ENCODE results near the gene UNC13D. TPM values are rescaled to one million over a fixed set of nuclear protein-coding genes. Genes with fewer than 3 reads are reported as not detected.
"Not testable (repeated sequence)": the region's sequence is repeated elsewhere in the genome, so short reads cannot be mapped to it uniquely, and the experiment has no call there.

The UNC13D gene
- total and polyA plus RNA-seq, 4 experiments from 2014 or later = 39.6 to 171 (median 120) TPM

DNA sequence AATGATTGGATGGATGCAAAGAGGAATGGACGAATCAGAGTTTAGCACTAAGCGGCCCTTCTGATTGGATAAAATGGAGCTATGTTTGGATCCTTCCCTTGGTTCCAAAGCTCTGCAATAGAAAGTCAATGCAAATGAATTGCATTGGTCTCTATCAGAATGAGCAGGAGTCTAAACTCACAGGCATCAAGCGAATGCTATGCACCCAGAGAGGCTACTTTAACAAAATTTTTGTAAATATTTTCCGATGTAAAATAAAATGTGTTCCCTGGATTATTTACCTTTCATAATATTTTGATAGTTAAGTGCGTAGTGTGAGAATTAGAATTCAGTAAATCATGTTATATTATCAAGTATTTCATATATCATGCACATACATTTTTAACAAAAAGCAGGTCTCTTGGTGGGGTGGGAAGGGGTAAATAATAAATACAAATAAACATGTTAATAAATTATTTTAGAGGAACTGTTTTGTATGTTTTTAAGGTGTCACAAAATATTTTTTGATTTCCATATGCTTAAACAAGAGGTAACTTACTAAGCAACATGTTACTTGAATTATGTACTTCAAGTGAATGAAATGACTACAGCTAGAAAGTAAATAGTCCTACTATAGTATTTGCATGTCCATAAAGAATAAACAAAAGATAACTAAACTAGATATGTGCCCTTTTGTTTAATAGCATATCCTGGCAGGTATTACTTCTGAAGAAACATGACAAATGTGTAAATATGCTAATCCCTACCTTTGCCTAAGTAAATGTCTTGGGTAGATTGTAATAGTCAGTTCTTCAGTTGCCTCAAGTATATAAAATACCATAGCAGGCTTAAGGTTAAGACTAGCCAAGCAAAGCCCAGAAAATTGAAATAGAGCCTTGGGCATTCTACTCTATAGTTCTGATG is 64.0 kb downstream of the UNC13D start:
- CTCF ChIA-PET (ENCODE audit: partially characterized antibody) = interaction anchor here (0.7 to 1.7 kb wide), 8 partner anchors 15 to 116 kb away, joined by 3 to 9 read pairs (median 4); partner anchors contain the start of genes GALK1, TRIM65 and WBP2
- Histone ChIP-seq H3K9me3 (ENCODE audit: control insufficient read depth in 1 of 2, low read length in 2 of 2) (no peaks in the 10 kb centered on the region), H3K4me3 (ENCODE audit: low read length in 2 of 2) (no peak overlapping the region), H3K27ac (ENCODE audit: low read depth, low read length) (peak overlapping the region; percentile 98), H3K27me3 (ENCODE audit: insufficient read depth, low read length) (no peaks in the 10 kb centered on the region), H3K4me1 (ENCODE audit: insufficient read depth, low read length) (peaks cover 48% of the 10 kb centered on the region), H3K36me3 (ENCODE audit: insufficient read depth, low read length) (peaks cover 31% of the 10 kb centered on the region)
- Mint-ChIP-seq H3K4me3 (peak overlapping the region; percentile 94 to 99 (median 98)), H3K4me1 (peaks cover 32 to 70% (median 49%) of the 10 kb centered on the region in 4 donors), H3K36me3 (peaks cover 28 to 43% of the 10 kb centered on the region in 2 donors), H3K27me3 (peaks cover 1 to 2% of the 10 kb centered on the region in 2 donors), H3K27ac (peak overlapping the region; percentile 90 to 100 (median 99)), H3K9me3 (peaks cover 0 to 6% (median 1%) of the 10 kb centered on the region in 8 donors)
- DNase-seq = no peak
- POLR2A ChIA-PET (ENCODE audit: partially characterized antibody) = interaction anchor here (0.5 to 16.6 kb wide), 30 partner anchors 9 to 780 kb away, joined by 3 to 556 read pairs (median 4); partner anchors contain the start of genes ACOX1, GALK1, MIF4GD and MRPL38
- intact Hi-C loops (cut with micrococcal nuclease) = loop anchor here (1.0 to 2.0 kb wide), 4 partner anchors 15 to 117 kb away; partner anchors contain the start of genes GALK1, TRIM65 and WBP2

DNA sequence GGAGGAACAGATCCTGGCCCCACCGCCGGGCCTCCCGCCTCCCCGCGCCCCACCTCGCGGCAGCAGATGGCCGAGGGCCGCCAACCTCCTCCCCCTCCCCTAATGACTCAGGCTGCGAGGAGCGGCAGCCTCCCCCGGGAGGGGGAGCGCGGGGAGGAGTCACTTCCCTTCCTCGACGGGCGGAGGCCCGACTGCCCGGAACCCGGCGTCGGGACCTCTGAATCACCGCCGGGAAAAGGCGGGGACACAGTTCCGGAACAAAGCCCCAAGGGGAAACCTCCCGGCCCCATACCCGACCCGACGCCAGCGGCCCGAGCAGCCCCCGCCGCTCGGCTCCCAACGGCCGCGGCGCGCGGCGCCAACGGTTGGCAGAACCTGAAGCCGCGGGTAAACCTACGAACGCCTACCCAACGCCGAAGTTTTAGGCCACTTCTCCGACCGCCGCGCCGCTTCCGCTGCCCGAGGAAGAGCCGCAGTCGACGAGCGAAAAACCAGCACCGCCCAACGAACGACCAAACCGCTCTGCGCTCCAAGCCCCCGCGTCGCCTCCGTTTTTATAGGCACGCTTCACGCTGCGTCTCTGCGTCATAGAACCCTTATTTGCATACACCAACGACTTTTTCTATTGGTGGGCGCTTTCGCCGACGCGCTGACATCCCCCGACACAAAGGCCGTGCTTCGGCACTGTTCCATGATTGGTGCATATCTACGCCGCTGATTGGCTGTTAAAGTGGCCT is 64.8 kb downstream of the UNC13D start:
- Mint-ChIP-seq H3K27me3 (peaks cover 1 to 2% of the 10 kb centered on the region in 2 donors), H3K9me3 (peaks cover 0 to 6% (median 1%) of the 10 kb centered on the region in 8 donors), H3K4me3 (peak overlapping the region; percentile 94 to 99 (median 98)), H3K36me3 (peaks cover 28 to 44% of the 10 kb centered on the region in 2 donors), H3K4me1 (peaks cover 32 to 70% (median 47%) of the 10 kb centered on the region in 4 donors), H3K27ac (peak overlapping the region; percentile 96 to 100 (median 99))
- peak overlapping the region; percentile 98 for H3K27ac ChIP-seq (ENCODE audit: low read depth, low read length)
- peaks cover 45% of the 10 kb centered on the region for H3K4me1 ChIP-seq (ENCODE audit: insufficient read depth, low read length)
- ChIA-PET CTCF (ENCODE audit: partially characterized antibody) (interaction anchor here (0.7 to 7.4 kb wide), 11 partner anchors 14 to 117 kb away, joined by 3 to 56 read pairs (median 5); partner anchors contain the start of genes GALK1, TRIM65 and WBP2), POLR2A (ENCODE audit: partially characterized antibody) (interaction anchor here (0.6 to 16.6 kb wide), 30 partner anchors 7 to 781 kb away, joined by 3 to 556 read pairs (median 5); partner anchors contain the start of genes ACOX1, GALK1, MIF4GD and MRPL38)
- H3K4me3 ChIP-seq (ENCODE audit: low read length in 2 of 2) = peak overlapping the region; percentile 18 to 84
- intact Hi-C loops (cut with micrococcal nuclease) = loop anchor here (1.0 to 2.0 kb wide), 4 partner anchors 14 to 117 kb away; partner anchors contain the start of genes GALK1, TRIM65 and WBP2
- H3K27me3 ChIP-seq (ENCODE audit: insufficient read depth, low read length) = no peaks in the 10 kb centered on the region
- H3K9me3 ChIP-seq (ENCODE audit: control insufficient read depth in 1 of 2, low read length in 2 of 2) = no peaks in the 10 kb centered on the region
- DNase-seq = peak; percentile 94 to 98 (median 98)
- peaks cover 31% of the 10 kb centered on the region for H3K36me3 ChIP-seq (ENCODE audit: insufficient read depth, low read length)

DNA sequence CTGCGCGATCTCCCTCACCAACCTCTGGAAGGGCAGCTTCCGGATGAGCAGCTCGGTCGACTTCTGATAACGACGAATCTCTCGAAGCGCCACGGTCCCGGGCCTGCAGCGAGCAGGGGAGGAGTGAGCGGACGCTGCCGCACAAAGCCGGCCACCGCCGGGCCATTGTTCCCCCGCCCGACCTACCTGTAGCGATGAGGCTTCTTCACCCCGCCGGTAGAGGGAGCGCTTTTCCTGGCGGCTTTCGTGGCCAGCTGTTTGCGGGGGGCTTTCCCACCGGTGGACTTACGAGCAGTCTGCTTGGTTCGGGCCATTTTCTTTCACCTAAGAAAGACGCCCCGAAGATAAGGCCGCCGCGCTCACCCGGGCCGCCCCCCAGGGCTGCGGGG is 65.3 kb downstream of the UNC13D start:
- peak; percentile 67 to 81 (median 70) for DNase-seq
- H3K36me3 ChIP-seq (ENCODE audit: insufficient read depth, low read length) = peaks cover 31% of the 10 kb centered on the region
- H3K4me3 ChIP-seq (ENCODE audit: low read length in 2 of 2) = peak overlapping the region; percentile 84 to 92
- H3K9me3 ChIP-seq (ENCODE audit: control insufficient read depth in 1 of 2, low read length in 2 of 2) = no peaks in the 10 kb centered on the region
- Mint-ChIP-seq H3K27ac (peak overlapping the region; percentile 85 to 100 (median 93)), H3K4me1 (peaks cover 32 to 65% (median 45%) of the 10 kb centered on the region in 4 donors), H3K4me3 (peak overlapping the region; percentile 92 to 99 (median 97)), H3K9me3 (peaks cover 0 to 8% (median 1%) of the 10 kb centered on the region in 8 donors), H3K27me3 (peaks cover 1 to 2% of the 10 kb centered on the region in 2 donors), H3K36me3 (peaks cover 28 to 46% of the 10 kb centered on the region in 2 donors)
- H3K27ac ChIP-seq (ENCODE audit: low read depth, low read length) = peak overlapping the region; percentile 98
- no peaks in the 10 kb centered on the region for H3K27me3 ChIP-seq (ENCODE audit: insufficient read depth, low read length)
- intact Hi-C loops (cut with micrococcal nuclease) = loop anchor here (1.0 to 2.0 kb wide), 4 partner anchors 14 to 118 kb away; partner anchors contain the start of genes GALK1, TRIM65 and WBP2
- ChIA-PET CTCF (ENCODE audit: partially characterized antibody) (interaction anchor here (2.0 to 7.4 kb wide), 3 partner anchors 15 to 77 kb away, joined by 7 to 56 read pairs (median 28); partner anchors contain the start of genes GALK1 and WBP2), POLR2A (ENCODE audit: partially characterized antibody) (interaction anchor here (1.0 to 16.6 kb wide), 15 partner anchors 8 to 508 kb away, joined by 3 to 556 read pairs (median 14); partner anchors contain the start of genes GALK1, MIF4GD, MRPL38 and RECQL5)
- H3K4me1 ChIP-seq (ENCODE audit: insufficient read depth, low read length) = peaks cover 40% of the 10 kb centered on the region

DNA sequence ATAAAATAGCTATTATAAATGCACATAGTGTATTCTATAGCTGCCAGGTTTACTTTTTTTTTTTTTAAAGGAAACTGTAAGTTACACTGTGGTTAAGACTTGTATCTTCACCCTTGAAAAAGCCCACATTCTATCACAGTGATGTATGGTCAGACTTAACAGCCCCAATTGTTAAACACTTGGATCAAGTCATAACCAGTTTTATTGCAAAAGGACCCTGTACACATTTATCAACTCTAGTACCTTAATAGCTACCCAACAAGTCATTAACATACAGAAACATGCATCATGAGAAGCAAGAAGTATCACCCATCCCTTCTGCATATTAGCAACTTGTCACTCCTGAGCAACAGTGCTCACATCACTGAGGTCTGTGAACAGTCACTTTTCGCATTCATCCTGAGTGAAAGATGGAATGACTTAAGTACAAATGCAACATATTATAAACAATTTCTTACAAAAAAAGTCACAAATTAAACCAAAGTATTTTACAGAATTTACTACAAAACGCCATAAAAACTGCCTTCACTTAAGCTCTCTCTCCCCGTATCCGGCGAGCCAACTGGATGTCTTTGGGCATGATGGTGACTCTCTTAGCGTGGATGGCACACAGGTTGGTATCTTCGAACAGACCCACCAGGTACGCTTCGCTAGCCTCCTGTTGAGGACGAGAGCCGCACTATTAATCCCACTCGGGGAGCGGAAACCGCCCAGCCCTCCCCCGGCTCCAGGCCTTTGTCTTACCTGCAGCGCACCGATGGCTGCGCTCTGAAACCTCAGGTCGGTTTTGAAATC is 65.9 kb downstream of the UNC13D start:
- not testable (repeated sequence) for H3K27me3 Mint-ChIP-seq; H3K27me3 ChIP-seq (ENCODE audit: insufficient read depth, low read length); H3K9me3 ChIP-seq (ENCODE audit: control insufficient read depth in 1 of 2, low read length in 2 of 2)
- Histone ChIP-seq H3K36me3 (ENCODE audit: insufficient read depth, low read length) (peaks cover 31% of the 10 kb centered on the region), H3K4me1 (ENCODE audit: insufficient read depth, low read length) (peaks cover 34% of the 10 kb centered on the region), H3K4me3 (ENCODE audit: low read length in 2 of 2) (peak overlapping the region; percentile 84 to 92), H3K27ac (ENCODE audit: low read depth, low read length) (peak overlapping the region; percentile 98)
- Mint-ChIP-seq H3K4me1 (peaks cover 26 to 60% (median 42%) of the 10 kb centered on the region in 4 donors), H3K36me3 (peaks cover 28 to 46% of the 10 kb centered on the region in 2 donors), H3K4me3 (peak overlapping the region; percentile 92 to 99 (median 97)), H3K9me3 (peaks cover 0 to 13% (median 1%) of the 10 kb centered on the region in 8 donors), H3K27ac (peak overlapping the region; percentile 85 to 96 (median 93))
- intact Hi-C loops (cut with micrococcal nuclease) = loop anchor here (2.0 kb wide), 1 partner anchor 119 kb away; the partner anchor contains the start of gene TRIM65
- DNase-seq = peak in 2 of 5 donors; percentile 6 to 20
- ChIA-PET CTCF (ENCODE audit: partially characterized antibody) (interaction anchor here (1.0 to 7.4 kb wide), 4 partner anchors 15 to 77 kb away, joined by 3 to 56 read pairs (median 18); partner anchors contain the start of genes GALK1 and WBP2), POLR2A (ENCODE audit: partially characterized antibody) (interaction anchor here (0.8 to 16.6 kb wide), 19 partner anchors 8 to 488 kb away, joined by 3 to 556 read pairs (median 7); partner anchors contain the start of genes GALK1, MRPL38, RECQL5 and TRIM47)

DNA sequence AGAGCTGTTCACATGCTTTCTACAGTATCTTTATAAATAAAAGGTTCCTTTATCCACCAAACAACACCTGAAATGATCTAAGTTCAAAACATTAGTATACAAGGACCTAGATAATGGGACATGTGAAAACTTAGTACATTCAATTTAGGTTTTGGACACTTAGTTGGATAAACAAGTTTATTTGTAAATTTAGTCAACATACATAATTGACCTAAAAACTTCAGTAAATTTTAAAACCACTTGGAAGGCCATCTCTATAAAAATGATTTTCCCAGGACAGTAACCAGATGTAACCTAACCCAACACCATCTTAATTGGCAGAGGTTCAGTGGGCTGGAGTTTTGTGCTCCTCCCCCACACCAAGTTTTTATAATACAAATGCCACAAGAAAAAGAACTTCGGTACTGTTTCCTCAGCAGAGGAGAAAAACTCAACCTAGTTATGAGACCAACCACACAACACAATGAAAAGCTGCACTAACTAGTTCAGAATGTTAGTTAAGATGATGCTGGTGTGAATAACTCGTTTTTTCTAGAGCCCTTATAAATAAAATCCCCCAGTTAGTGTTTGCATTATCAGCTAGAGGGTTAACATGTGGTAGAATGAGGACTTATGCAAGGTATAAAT is 66.8 kb downstream of the UNC13D start:
- H3K4me1 ChIP-seq (ENCODE audit: insufficient read depth, low read length) = peaks cover 26% of the 10 kb centered on the region
- ChIA-PET POLR2A (ENCODE audit: partially characterized antibody) (interaction anchor here (0.6 to 16.6 kb wide), 22 partner anchors 8 to 489 kb away, joined by 3 to 556 read pairs (median 8); partner anchors contain the start of genes GALK1, MRPL38, RECQL5 and SAP30BP), CTCF (ENCODE audit: partially characterized antibody) (interaction anchor here (1.0 to 7.4 kb wide), 7 partner anchors 9 to 78 kb away, joined by 3 to 56 read pairs (median 7); partner anchors contain the start of genes GALK1 and WBP2)
- peak in 2 of 5 donors; percentile 18 to 27 for DNase-seq
- peaks cover 28 to 44% of the 10 kb centered on the region in 2 donors for H3K36me3 Mint-ChIP-seq
- intact Hi-C loops (cut with micrococcal nuclease) = no loop called here
- peak overlapping the region; percentile 83 to 99 (median 97) for H3K4me3 Mint-ChIP-seq
- peak overlapping the region; percentile 98 for H3K27ac ChIP-seq (ENCODE audit: low read depth, low read length)
- H3K36me3 ChIP-seq (ENCODE audit: insufficient read depth, low read length) = peaks cover 31% of the 10 kb centered on the region
- H3K4me1 Mint-ChIP-seq = peaks cover 22 to 53% (median 35%) of the 10 kb centered on the region in 4 donors
- peak overlapping the region; percentile 2 to 84 for H3K4me3 ChIP-seq (ENCODE audit: low read length in 2 of 2)
- no peaks in the 10 kb centered on the region for H3K27me3 ChIP-seq (ENCODE audit: insufficient read depth, low read length)
- H3K27ac Mint-ChIP-seq = peak overlapping the region; percentile 48 to 96 (median 85)
- H3K9me3 Mint-ChIP-seq = peaks cover 0 to 16% (median 1%) of the 10 kb centered on the region in 8 donors
- H3K27me3 Mint-ChIP-seq = peaks cover 1 to 2% of the 10 kb centered on the region in 2 donors
- no peaks in the 10 kb centered on the region for H3K9me3 ChIP-seq (ENCODE audit: control insufficient read depth in 1 of 2, low read length in 2 of 2)
